HFFc6 (cell line): Measurements from ENCODE around the gene NEAT1. TPM values are rescaled to one million over a fixed set of nuclear protein-coding genes. Genes with fewer than 3 reads are reported as not detected.

Source experiments
- DNase-seq: peaks from one replicate; pipeline ENCODE4 v3.0.0-alpha.2; 2018
- H3K27ac Mint-ChIP-seq: 2 replicates; pipeline ENCODE4 v1.8.0; 2020; ENCODE audit warnings: mild to moderate bottlenecking, mixed read lengths
- H3K27me3 Mint-ChIP-seq: 2 replicates; pipeline ENCODE4 v1.8.0; 2021; ENCODE audit warnings: mild to moderate bottlenecking, moderate library complexity, mixed read lengths; ENCODE audit not compliant: insufficient read depth
- H3K36me3 Mint-ChIP-seq: 2 replicates; pipeline ENCODE4 v1.8.0; 2021; ENCODE audit warnings: low read depth, mixed read lengths
- H3K4me1 Mint-ChIP-seq: 2 replicates; pipeline ENCODE4 v1.8.0; 2020; ENCODE audit warnings: low read depth, mixed read lengths
- H3K4me3 Mint-ChIP-seq: 2 replicates; pipeline ENCODE4 v1.8.0; 2020; ENCODE audit warnings: mild to moderate bottlenecking, moderate library complexity, mixed read lengths
- H3K9me3 Mint-ChIP-seq: 2 replicates; pipeline ENCODE4 v1.8.0; 2020; ENCODE audit warnings: mild to moderate bottlenecking, mixed read lengths
- CTCF ChIP-seq: fragments of 200-600 bp; sonication (generic); IDR thresholded peaks from 2 replicates; pipeline ENCODE4 v1.5.0; 2021; ENCODE audit warnings: antibody characterized with exemption, mild to moderate bottlenecking
- total RNA-seq, 6 experiments: library from RNA; stranded (reverse); fragmentation: NEBNext Ultra II Directional; extraction: Animal tissue kit (Norgen Biotek cat#: 25700); gene quantifications; 2 replicates in 1 of 6; 3 replicates in 5 of 6; pipeline ENCODE4 v1.2.3, GENCODE V29; 2021

Gene NEAT1
- total RNA-seq, 6 experiments from 2014 or later: 185 to 250 (median 213) TPM

DNA sequence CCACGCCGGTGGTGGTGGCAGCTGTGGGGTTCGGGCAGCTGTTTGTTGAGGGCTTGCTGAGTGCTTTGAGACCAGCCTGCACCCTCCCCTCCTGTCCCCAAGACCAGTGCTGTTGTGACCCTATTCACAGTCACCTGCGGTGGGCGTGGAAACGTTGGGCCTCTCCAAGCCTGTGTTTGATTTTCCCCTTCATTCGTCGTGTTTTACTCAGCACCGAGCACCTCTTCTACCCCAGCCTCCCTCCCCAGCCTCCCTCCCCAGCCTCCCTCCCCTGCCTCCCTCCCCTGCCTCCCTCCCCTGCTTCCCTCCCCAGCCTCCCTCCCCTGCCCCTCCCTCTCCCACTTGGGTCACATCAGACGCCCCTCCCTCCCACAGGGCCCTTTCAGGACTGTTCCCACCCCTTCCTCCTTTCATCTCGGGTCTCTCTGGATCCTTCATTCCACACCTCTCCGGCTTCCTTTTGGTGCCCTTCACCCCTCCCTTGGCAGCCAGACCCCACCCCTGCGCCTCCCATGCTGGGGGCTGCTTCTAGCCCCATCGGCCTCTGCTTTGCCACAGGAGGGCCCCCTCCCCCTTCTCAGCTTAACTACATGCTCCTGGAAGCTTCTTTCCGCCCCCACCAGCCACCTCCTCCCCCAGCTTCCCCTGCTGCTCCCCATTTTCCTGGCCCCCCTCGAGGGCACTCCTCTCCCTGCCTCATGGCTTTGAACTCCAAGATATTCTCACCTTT lies 21.4 kb upstream of the NEAT1 start:
- Mint-ChIP-seq H3K4me3 (no peak overlapping the region), H3K4me1 (no peaks in the 10 kb centered on the region), H3K27ac (no peak overlapping the region), H3K36me3 (peaks cover 11% of the 10 kb centered on the region), H3K27me3 (peaks cover 1% of the 10 kb centered on the region), H3K9me3 (no peaks in the 10 kb centered on the region)
- TF ChIP-seq CTCF: no peak
- DNase-seq: no peak

- no peaks in the 10 kb centered on the region for H3K4me1 Mint-ChIP-seq
- peaks cover 1% of the 10 kb centered on the region for H3K27me3 Mint-ChIP-seq
- H3K27ac Mint-ChIP-seq: no peak overlapping the region
Measured at GRCh38 chr11:65401803-65402248, 20.8 kb upstream of the NEAT1 start.

GRCh38 chr11:65402790-65403189 lies 19.8 kb upstream of the NEAT1 start:
- peaks cover 5% of the 10 kb centered on the region for H3K36me3 Mint-ChIP-seq
- no peaks in the 10 kb centered on the region for H3K4me1 Mint-ChIP-seq
- H3K9me3 Mint-ChIP-seq: no peaks in the 10 kb centered on the region
- no peak overlapping the region for H3K4me3 Mint-ChIP-seq
- no peak overlapping the region for H3K27ac Mint-ChIP-seq
- no peak for DNase-seq
- H3K27me3 Mint-ChIP-seq: no peaks in the 10 kb centered on the region; the same call in 1 of the 2 replicates
- TF ChIP-seq CTCF: no peak

More at GRCh38 chr11:65401803-65402248, 20.8 kb upstream of the NEAT1 start:
- H3K36me3 Mint-ChIP-seq: peaks cover 11% of the 10 kb centered on the region
- no peak overlapping the region for H3K4me3 Mint-ChIP-seq
- no peak for DNase-seq
- TF ChIP-seq CTCF: no peak
- H3K9me3 Mint-ChIP-seq: no peaks in the 10 kb centered on the region

DNA sequence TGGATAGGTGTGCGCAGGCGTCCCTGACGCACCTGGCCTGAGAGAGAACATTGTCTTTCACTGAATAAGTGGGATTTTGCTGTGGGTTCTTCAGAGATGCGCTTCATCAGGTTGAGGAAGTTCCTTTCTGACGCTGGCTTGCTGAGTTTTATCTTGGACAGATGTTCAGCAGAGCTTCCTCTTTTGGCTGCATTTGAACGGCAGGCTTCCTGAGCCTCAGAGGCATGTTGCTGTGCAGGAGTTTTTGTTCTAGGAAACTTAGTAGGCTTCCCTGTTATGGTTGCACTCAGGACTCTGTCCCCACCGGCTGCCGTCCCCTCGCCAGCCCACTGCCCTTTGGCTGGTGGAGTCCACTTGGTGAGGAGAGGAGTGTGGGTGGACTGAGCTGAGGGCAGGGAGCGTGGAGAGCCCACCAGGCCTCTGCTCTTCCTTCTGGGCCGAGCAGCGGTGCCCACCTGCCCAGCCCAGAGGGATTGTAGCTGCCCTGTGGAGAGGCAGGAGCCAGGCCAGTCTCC lies 18.9 kb upstream of the NEAT1 start:
- no peak for DNase-seq
- Mint-ChIP-seq H3K27ac (no peak overlapping the region), H3K36me3 (peaks cover 7% of the 10 kb centered on the region), H3K4me1 (no peaks in the 10 kb centered on the region), H3K27me3 (no peaks in the 10 kb centered on the region; the same call in 1 of the 2 replicates), H3K4me3 (no peak overlapping the region), H3K9me3 (no peaks in the 10 kb centered on the region)
- TF ChIP-seq CTCF: no peak

- Mint-ChIP-seq H3K9me3 (no peaks in the 10 kb centered on the region), H3K4me1 (no peaks in the 10 kb centered on the region), H3K36me3 (peaks cover 11% of the 10 kb centered on the region), H3K27me3 (no peaks in the 10 kb centered on the region; the same call in 1 of the 2 replicates), H3K27ac (no peak overlapping the region), H3K4me3 (no peak overlapping the region)
- TF ChIP-seq CTCF: no peak
- DNase-seq: no peak
Measured at GRCh38 chr11:65404210-65404609, 18.4 kb upstream of the NEAT1 start.
